A673 (cell line): ENCODE data around the gene HYOU1. TPM values are rescaled to one million over a fixed set of nuclear protein-coding genes. Genes with fewer than 3 reads are reported as not detected.
"Not testable (repeated sequence)": the region's sequence is repeated elsewhere in the genome, so short reads cannot be mapped to it uniquely, and the experiment has no call there.

Source experiments
- BruUV-seq: library from RNA; stranded (reverse); fragments of 400-500 nt; replicated peaks from 2 replicates; lab custom pipeline; 2021; lab: Mats Ljungman, UMichigan
- CTCF ChIA-PET: fragments of 300-600 bp; sonication (Branson Sonifier 250); formaldehyde crosslinking; loops from one replicate; lab custom pipeline; 2022; ENCODE audit warnings: antibody characterized with exemption; lab: Charles Lee
- POLR2A ChIA-PET: fragments of 300-600 bp; sonication (Branson Sonifier 250); formaldehyde crosslinking; loops from one replicate; lab custom pipeline; 2022; ENCODE audit warnings: antibody characterized with exemption; ENCODE audit not compliant: low non-redundant PET; lab: Charles Lee
- DNase-seq: peaks from one replicate; pipeline ENCODE4 v3.0.0-alpha.2; 2015; ENCODE audit warnings: low spot score
- H3K27ac ChIP-seq: fragments of 200-600 bp; sonication (generic); 2 replicates; pipeline ENCODE4 v1.5.1; 2016; ENCODE audit warnings: mixed run types, low read depth, mild to moderate bottlenecking, mixed read lengths, antibody characterized with exemption, low read length; ENCODE audit not compliant: poor library complexity, severe bottlenecking
- H3K27me3 ChIP-seq: fragments of 200-600 bp; sonication (generic); replicated peaks from 2 replicates; pipeline ENCODE4 v1.6.1; 2017; ENCODE audit warnings: mixed run types, low read depth, mild to moderate bottlenecking, mixed read lengths, antibody characterized with exemption, low read length; ENCODE audit not compliant: insufficient read depth, poor library complexity
- H3K36me3 ChIP-seq: fragments of 200-600 bp; sonication (generic); 2 replicates; pipeline ENCODE4 v1.6.1; 2016; ENCODE audit warnings: mixed run types, mild to moderate bottlenecking, mixed read lengths, antibody characterized with exemption, low read length; ENCODE audit not compliant: insufficient read depth, poor library complexity, severe bottlenecking
- H3K4me1 ChIP-seq: fragments of 200-600 bp; sonication (generic); 2 replicates; pipeline ENCODE4 v1.6.1; 2017; ENCODE audit warnings: mixed run types, mild to moderate bottlenecking, mixed read lengths, antibody characterized with exemption, low read length; ENCODE audit not compliant: insufficient read depth, poor library complexity, severe bottlenecking
- H3K4me3 ChIP-seq: fragments of 200-600 bp; sonication (generic); 2 replicates; pipeline ENCODE4 v1.5.1; 2016; ENCODE audit warnings: low read depth, mixed run types, mild to moderate bottlenecking, mixed read lengths, low read length; ENCODE audit not compliant: poor library complexity, severe bottlenecking
- H3K9me3 ChIP-seq: fragments of 200-600 bp; sonication (generic); 2 replicates; pipeline ENCODE4 v1.6.1; 2016; ENCODE audit warnings: mixed run types, low read depth, mild to moderate bottlenecking, mixed read lengths, antibody characterized with exemption, low read length; ENCODE audit not compliant: poor library complexity, severe bottlenecking
- CTCF ChIP-seq: fragments of 300-800, 200-600 bp; sonication (generic); conservative IDR thresholded peaks from 2 replicates; pipeline ENCODE4 v1.5.1; 2017; ENCODE audit warnings: low read depth, mild to moderate bottlenecking, antibody characterized with exemption, low read length, moderate library complexity, mixed read lengths
- EZH2 ChIP-seq: fragments of 200-600 bp; sonication (generic); IDR thresholded peaks from 2 replicates; pipeline ENCODE4 v1.6.1; 2017; ENCODE audit warnings: borderline replicate concordance, low read depth, mild to moderate bottlenecking, mixed read lengths, antibody characterized with exemption, low read length; ENCODE audit not compliant: poor library complexity, severe bottlenecking
- intact Hi-C: fragments of 100-400 bp; cut with micrococcal nuclease; formaldehyde crosslinking; loops from one replicate; pipeline ENCODE4 v1.10.0; 2022; ENCODE audit not compliant: unreplicated experiment
- total RNA-seq: library from RNA; stranded (reverse); gene quantifications from 2 replicates; pipeline ENCODE4 v1.2.3, GENCODE V29; 2021

Gene HYOU1
- total RNA-seq, 1 experiment from 2014 or later, result 315 TPM

- TF ChIP-seq EZH2 (no peak), CTCF (no peak)
- no TSS peak for BruUV-seq
- no peak for DNase-seq
- no peak overlapping the region for H3K4me3 ChIP-seq
- POLR2A ChIA-PET, result interaction anchor here (0.5 kb wide), 1 partner anchor 95 kb away, joined by 9 read pairs; no protein-coding TSS in a partner anchor
- peaks cover 13% of the 10 kb centered on the region for H3K4me1 ChIP-seq
- CTCF ChIA-PET, result no interaction called here
- H3K27ac ChIP-seq, result peak overlapping the region; percentile 51
- H3K36me3 ChIP-seq, result peaks cover 60% of the 10 kb centered on the region
- intact Hi-C loops, result no loop called here
- no peaks in the 10 kb centered on the region for H3K27me3 ChIP-seq
- H3K9me3 ChIP-seq, result no peaks in the 10 kb centered on the region
Measured at GRCh38 chr11:119021631-119022030, 35.4 kb downstream of the HYOU1 start.

- POLR2A ChIA-PET, result no interaction called here
- TF ChIP-seq CTCF (no peak), EZH2 (no peak)
- BruUV-seq, result no TSS peak
- Histone ChIP-seq H3K4me3 (peak overlapping the region; percentile 77), H3K27me3 (no peaks in the 10 kb centered on the region), H3K36me3 (peaks cover 65% of the 10 kb centered on the region), H3K4me1 (peaks cover 18% of the 10 kb centered on the region), H3K9me3 (no peaks in the 10 kb centered on the region), H3K27ac (no peak overlapping the region)
- intact Hi-C loops, result loop anchor here (5.0 kb wide), 1 partner anchor 82 kb away; the partner anchor contains the start of gene DPAGT1
- no peak for DNase-seq
- CTCF ChIA-PET, result no interaction called here
Measured at GRCh38 chr11:119019996-119020395, 37.0 kb downstream of the HYOU1 start.

GRCh38 chr11:119018074-119018938 is 38.7 kb downstream of the HYOU1 start, which contains the start of the genes RPS25 and TRAPPC4:
RPS25 (minus strand) TSS chr11:119018343; CDS start chr11:119018284, 59 bp downstream.
TRAPPC4 (plus strand) TSS chr11:119018766; CDS start chr11:119018796, 30 bp downstream.
- Histone ChIP-seq H3K4me3 (peak within 1 kb of the TSS; percentile 77), H3K4me1 (peaks cover 18% of the 10 kb centered on the region), H3K9me3 (no peaks in the 10 kb centered on the region), H3K27ac (peak within 1 kb of the TSS; percentile 95), H3K27me3 (no peaks in the 10 kb centered on the region), H3K36me3 (peaks cover 64% of the 10 kb centered on the region)
- intact Hi-C loops, result loop anchor here (5.0 kb wide), 1 partner anchor 84 kb away; the partner anchor contains the start of gene DPAGT1
- CTCF ChIA-PET, result interaction anchor here (0.5 to 0.6 kb wide), 2 partner anchors 190 to 406 kb away, joined by 3 to 13 read pairs; no protein-coding TSS in a partner anchor
- POLR2A ChIA-PET, result interaction anchor here (0.6 kb wide), 3 partner anchors 20 to 105 kb away, joined by 3 to 4 read pairs (median 3); no protein-coding TSS in a partner anchor
- no TSS peak for BruUV-seq
- peak; percentile 99 for DNase-seq
- TF ChIP-seq CTCF, result no peak
- TF ChIP-seq EZH2, result no peak

GRCh38 chr11:119017377-119017776 is 39.6 kb downstream of the HYOU1 start:
- peaks cover 18% of the 10 kb centered on the region for H3K4me1 ChIP-seq
- H3K9me3 ChIP-seq, H3K27me3 ChIP-seq, DNase-seq, BruUV-seq, CTCF ChIA-PET: not testable (repeated sequence)
- H3K27ac ChIP-seq, result peak overlapping the region; percentile 95
- H3K36me3 ChIP-seq, result peaks cover 65% of the 10 kb centered on the region
- POLR2A ChIA-PET, result interaction anchor here (0.6 kb wide), 1 partner anchor 75 kb away, joined by 3 read pairs; no protein-coding TSS in a partner anchor
- H3K4me3 ChIP-seq, result peak overlapping the region; percentile 77
- intact Hi-C loops, result loop anchor here (5.0 kb wide), 1 partner anchor 85 kb away; the partner anchor contains the start of gene DPAGT1
